GM21619 (cell line): ENCODE data around the gene ITPR3.

ENCODE experiments used
- ATAC-seq: cut with Tn5 transposase; IDR thresholded peaks from one replicate; pipeline ENCODE4 v1.9.1; 2021; ENCODE audit not compliant: unreplicated experiment

ITPR3 gene

DNA sequence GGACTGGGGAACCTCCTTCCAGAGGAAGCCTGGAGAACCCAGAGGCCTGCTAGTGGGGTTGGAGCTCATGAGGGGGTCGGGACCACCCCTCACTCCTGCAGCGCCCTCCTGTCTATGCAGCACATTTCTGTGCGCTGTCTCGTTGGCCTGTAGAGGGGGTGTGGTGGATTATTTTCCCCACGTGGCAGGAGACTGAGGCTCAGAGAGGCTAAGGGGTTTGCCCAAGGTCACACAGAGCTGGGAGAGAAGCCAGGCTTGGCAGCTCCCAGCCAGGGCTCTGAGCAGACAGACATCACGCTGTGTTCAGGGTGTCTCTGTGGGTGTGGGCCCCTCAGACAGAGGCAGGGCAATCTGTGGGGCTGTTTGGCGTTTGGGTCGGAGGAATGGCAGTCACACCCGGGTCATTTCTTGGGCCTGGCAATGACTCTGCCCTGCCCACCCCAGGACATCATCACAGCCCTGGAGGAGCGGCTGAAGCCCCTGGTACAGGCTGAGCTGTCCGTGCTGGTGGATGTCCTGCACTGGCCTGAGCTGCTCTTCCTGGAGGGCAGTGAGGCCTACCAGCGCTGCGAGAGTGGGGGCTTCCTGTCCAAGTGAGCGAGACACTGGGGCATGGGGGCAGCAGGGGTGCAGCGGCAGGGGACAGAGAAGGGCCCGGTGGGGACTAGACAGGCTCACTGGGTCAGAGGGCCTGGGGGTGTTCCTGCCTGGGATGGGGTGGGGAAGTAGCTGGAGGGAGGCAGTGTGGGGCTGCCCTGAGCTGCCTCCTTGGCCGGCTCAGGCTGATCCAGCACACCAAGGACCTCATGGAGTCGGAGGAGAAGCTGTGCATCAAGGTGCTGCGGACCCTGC, 62.7 kb downstream of the ITPR3 start:
- no peak for ATAC-seq

DNA sequence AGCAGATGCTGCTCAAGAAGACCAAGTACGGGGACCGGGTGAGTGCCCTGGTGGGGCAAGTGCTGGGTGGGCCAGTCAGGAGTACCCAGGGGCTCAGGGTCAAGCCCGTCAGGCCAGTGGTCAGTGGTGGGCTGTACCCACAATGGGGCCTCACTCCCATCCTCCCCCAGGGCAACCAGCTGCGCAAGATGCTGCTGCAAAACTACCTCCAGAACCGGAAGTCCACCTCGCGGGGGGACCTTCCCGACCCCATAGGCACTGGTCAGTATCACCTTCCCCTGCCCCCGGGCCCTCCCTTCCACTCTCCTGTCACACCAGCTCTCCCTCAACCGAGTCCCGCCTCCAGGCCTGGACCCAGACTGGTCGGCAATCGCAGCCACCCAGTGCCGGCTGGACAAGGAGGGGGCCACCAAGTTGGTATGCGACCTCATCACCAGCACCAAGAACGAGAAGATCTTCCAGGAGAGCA, 63.3 kb downstream of the ITPR3 start:
- no peak for ATAC-seq

DNA sequence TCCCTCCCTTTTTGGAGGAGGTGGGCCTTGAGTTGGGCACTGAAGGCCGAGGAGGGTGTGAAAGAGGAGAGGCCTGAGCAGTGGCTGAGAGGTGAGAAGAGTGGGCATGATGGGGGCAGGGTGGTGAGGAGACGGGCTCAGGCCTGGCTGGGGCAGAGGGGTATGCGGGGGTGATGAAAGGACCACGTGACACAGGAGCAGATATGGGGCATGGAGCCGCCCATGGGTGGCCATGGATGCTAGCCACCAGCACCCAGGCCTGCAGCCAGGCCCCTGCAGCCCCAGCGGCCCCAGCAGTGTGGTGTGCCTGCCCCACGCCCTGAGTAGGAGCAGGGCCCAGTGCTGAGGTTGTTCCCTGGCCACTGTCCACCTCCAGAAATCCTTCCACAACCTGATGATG, 63.9 kb downstream of the ITPR3 start:
- no peak for ATAC-seq

DNA sequence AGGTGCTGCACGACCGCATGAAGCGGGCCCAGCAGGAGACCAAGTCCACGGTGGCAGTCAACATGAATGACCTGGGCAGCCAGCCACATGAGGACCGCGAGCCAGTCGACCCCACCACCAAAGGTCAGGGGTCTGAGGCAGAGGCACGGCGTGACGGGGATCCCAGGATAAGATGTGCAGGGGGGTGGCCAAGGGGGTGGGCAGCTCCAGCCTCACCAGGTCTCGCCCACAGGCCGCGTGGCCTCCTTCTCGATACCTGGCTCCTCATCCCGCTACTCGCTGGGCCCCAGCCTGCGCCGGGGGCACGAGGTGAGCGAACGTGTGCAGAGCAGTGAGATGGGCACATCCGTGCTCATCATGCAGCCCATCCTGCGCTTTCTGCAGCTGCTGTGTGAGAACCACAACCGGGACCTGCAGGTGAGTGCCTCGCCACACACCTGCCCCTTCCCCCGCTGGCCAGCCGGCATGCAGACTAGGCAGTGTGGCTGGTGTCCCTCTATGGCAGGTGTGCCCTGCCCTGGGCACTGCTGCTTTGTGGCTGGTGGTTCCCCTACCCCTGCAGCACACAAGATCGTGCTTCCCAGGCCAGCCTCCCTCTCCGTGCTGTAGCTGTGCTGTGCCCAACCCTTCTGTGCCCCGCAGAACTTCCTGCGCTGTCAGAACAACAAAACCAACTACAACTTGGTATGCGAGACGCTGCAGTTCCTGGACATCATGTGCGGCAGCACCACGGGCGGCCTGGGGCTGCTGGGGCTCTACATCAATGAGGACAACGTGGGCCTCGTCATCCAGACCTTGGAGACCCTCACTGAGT, 64.5 kb downstream of the ITPR3 start:
- ATAC-seq = no peak

DNA sequence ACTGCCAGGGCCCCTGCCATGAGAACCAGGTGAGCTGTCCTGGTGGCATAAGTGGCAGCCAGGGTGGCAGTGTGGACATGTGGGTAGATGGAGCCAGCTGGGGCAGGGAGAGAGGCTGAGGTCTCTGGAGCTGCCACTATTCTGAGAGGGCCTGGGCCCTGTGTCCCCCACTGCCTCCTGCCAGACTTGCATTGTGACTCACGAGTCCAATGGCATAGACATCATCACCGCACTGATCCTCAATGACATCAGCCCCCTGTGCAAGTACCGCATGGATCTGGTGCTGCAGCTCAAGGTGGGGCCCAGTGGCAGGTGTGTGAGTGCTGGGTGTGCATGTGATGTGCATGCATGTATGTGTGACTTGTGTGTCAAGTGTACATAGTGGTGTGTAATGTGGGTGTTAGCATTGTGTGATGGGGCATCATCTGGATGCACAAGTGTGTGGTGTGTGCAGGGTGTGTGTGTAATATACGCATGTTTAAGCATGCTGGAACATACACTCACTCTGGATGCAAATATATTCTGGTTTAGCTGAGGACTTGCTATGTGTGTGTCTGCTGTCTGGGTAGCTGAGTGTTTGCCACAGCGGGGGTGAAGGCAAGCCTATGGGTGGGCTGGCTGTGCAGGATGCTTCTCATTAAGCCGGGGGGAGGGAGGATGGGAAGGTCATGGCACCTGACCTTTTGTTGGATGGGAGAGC, 65.3 kb downstream of the ITPR3 start:
- ATAC-seq = no peak

DNA sequence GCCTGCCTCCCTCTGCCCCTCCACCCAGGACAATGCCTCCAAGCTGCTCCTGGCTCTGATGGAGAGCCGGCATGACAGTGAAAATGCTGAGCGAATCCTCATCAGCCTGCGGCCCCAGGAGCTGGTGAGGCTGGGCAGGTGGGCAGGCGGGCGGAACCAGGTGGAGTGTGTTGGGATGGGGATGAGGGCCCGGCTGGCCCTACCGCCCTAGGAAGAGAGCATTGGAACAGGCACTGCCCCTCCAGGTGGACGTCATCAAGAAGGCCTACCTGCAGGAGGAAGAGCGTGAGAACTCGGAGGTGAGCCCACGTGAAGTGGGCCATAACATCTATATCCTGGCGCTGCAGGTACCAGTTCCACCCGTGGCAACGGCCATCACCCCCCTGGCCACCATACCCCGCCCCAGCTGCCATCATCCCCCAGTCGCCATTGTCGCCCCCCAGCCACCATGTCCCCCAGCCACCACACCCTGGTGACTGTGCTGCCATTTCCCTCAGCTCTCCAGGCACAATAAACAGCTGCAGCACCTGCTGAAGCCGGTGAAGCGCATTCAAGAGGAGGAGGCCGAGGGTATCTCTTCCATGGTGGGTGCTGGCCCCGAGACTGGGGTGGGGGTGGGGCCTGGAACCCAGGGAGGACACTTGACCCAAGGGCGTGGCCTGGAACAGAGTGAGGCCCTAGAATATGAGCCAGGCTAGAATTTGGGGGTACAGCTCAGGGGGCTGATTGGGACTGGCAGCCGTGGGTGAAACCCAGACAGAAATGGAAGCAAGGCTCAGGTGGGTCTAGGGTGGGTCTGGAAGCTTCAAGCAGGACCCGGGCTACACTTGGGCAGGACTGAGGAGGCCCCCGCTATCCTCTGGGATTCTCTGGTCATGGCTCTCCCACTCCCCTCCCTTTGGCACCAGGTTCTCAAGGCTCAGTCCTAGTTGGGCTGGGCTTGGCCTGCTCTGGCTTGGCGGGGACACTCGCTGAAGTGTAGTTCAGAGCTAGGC, 66.2 kb downstream of the ITPR3 start:
- no peak for ATAC-seq

DNA sequence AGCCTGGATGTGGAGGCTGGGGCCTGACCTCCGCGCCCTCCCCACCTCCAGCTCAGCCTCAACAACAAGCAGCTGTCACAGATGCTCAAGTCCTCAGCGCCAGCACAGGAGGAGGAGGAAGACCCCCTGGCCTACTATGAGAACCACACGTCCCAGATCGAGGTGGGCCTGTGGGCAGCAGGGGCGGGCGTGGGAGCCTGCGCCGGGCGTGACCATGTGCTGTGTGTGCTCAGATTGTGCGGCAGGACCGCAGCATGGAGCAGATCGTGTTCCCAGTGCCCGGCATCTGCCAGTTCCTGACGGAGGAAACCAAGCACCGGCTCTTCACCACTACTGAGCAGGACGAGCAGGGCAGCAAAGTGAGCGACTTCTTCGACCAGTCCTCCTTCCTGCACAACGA, 66.9 kb downstream of the ITPR3 start:
- no peak for ATAC-seq

DNA sequence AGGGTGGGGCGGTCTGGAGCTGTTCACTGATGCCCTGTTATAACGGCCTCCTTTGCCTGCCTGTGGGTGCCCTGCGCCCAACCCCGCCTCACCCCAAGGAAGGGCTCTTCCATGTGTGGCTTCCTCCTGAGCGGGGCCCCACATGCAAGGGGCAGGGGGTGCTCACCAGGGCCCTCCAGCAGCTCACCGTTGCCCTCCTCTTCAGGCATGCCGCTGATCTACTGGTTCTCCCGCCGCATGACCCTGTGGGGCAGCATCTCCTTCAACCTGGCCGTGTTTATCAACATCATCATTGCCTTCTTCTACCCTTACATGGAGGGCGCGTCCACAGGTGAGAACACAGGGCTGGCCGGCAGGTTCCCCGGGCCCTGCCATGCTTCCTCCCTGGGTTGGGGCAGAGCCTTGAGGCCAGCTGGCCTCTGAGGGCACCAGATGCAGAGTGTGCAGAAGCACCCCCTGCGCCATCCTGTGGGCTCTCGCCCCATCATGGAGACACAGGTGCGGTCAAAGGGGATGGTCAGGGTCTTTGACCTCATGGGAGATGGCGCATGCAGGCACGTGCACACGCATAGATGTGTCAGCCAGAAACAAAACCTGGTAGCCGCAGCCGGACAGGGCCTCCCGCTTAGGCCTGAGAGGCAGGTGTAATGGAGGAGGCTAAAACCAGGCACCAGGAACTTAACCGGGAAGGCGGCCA, 67.5 kb downstream of the ITPR3 start:
- no peak for ATAC-seq

DNA sequence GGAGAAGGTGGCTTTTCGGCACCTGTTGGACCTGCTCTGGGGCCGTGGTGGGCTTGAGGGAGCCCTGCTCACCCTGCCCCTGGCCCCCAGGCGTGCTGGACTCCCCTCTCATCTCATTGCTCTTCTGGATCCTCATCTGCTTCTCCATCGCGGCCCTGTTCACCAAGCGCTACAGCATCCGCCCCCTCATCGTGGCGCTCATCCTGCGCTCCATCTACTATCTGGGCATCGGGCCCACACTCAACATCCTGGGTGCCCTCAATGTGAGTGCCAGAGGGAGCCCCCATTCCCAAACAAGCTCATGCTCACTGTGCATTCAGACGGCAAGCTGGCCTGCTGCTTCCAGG, 68.0 kb downstream of the ITPR3 start:
- ATAC-seq = no peak

DNA sequence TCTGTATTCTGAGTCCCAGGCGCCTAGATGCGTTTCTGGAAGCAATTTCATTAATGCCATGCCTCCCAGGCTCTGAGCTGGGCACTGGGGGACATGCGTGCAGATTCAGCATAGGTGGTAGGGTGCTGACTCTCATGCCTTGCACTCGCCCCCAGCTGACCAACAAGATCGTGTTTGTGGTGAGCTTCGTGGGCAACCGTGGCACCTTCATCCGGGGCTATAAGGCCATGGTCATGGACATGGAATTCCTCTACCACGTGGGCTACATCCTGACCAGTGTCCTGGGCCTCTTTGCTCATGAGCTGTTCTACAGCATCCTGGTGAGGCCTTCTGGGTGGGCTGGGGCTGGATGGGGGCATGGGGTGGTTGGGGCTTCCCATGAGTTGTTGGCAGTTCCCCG, 68.8 kb downstream of the ITPR3 start:
- no peak for ATAC-seq

DNA sequence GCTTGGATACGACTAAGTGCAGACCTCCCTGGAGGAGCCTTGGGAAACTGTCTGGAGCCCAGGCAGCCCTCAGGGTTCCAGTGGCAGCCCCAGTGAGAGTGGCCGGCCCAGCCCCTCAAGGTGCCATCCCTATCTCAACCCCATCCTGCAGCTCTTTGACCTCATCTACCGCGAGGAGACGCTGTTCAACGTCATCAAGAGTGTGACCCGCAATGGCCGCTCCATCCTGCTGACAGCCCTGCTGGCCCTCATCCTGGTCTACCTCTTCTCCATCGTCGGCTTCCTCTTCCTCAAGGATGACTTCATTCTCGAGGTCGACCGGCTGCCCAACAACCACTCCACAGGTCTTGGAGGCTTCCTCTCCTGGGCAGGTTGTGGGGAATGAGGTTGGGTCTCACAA, 69.6 kb downstream of the ITPR3 start:
- no peak for ATAC-seq

DNA sequence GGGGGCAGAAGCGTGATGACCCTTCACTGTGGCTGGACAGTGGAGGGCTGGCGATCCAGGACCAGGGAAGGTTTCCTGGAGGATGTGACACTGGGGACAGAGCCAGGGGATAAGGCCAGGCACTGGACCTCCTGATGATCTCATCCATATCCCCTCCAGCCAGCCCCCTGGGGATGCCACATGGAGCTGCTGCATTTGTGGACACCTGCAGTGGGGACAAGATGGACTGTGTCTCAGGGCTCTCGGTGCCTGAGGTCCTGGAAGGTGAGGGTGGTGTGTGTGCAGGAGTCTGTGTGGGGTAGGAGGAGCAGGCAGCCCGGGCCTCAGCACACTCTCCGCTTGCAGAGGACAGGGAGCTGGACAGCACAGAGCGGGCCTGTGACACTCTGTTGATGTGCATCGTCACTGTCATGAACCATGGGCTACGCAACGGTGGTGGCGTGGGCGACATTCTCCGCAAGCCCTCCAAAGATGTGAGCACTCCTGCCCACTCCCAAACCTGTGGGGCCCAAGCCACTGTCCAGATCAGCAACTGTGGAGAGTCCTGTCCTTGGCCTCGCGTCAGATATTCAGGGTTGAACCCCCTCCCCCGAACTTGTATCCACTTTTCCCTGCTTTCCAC, 70.4 kb downstream of the ITPR3 start:
- no peak for ATAC-seq

DNA sequence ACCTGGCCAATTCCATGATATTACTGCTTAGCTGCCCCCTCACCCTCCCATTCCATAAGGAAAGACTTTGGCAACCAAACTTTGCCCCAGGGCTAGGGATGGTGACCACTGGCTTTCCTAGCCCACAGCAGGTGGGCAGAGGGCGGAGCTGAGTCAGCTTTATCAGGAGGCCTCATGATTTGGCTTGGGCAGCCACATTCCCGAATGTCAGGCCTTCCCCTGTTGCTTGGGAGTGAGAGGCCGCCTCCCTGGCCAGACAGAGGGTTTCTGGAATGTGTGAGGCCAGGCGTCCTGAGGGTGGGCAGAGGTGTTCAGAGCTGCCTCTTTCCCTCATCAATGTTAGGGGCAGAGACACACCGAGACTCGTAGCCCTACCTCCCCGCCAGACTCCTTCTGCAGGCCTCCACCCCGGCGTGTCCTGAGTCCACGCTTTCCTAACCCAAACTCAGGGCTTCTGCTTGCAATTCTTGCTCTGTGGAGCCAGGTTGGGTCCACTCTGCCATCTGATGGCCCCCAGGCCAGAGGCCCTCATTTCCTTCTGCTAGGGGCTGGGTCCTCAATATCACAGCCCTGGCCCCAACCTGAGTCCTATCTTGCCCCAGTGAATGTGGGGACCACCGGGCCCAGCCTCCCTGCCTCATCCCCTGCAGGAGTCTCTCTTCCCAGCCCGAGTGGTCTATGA, 71.1 kb downstream of the ITPR3 start:
- ATAC-seq = no peak

DNA sequence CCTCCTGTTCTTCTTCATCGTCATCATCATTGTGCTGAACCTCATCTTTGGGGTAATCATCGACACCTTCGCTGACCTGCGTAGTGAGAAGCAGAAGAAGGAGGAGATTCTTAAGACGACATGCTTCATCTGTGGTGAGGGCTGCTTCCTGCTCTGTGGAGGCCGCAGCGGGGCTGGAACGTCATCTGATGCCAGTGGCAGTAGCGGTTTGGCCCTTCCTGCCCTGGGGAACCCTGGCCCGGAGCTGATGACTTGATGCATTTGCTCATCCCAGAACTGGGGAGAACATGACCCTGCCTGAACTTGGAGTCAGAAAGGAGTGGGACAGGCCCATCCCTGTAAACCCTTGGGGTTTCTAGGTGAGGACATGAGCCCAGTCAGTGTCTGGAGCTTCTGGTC, 71.6 kb downstream of the ITPR3 start:
- ATAC-seq = no peak

DNA sequence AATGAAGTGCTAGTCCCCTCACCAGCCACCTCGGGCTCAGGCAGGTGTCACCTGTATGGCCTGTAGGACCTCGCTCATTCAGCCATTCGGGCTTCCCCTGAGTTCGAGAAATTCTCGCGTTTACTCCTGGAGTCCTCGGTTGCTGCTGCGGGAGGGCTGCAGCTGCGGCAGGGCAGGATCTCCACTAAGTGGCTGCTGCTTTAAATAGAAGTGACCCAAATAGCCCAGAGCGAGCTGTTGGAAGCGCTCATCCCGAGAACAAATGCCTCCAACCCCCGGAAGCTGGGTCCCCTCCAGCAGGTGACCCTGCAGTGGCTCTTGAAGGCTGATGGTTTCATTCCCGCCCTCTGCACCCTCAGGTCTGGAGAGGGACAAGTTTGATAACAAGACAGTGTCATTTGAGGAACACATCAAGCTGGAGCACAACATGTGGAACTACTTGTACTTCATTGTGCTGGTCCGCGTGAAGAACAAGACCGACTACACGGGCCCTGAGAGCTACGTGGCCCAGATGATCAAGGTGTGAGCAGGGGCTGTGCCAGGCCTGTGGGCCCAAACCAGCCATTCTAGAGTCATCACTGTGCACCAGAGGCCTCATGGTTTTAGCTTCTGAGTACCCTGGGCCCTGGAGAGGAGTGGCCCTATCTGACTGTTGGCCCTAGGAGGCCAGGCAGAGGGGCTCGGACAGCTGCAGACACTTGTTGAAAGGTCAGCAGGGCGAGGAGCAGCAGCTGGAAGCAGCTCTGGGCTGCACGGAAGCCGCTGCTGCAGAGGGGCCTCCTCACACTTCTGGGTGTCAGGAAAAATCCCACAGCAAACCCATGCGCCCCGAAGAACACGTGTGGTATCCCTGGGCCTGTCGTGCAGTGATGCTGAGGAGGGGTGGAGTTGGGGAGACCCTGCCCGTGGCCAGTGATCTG, 72.3 kb downstream of the ITPR3 start:
- ATAC-seq = no peak

DNA sequence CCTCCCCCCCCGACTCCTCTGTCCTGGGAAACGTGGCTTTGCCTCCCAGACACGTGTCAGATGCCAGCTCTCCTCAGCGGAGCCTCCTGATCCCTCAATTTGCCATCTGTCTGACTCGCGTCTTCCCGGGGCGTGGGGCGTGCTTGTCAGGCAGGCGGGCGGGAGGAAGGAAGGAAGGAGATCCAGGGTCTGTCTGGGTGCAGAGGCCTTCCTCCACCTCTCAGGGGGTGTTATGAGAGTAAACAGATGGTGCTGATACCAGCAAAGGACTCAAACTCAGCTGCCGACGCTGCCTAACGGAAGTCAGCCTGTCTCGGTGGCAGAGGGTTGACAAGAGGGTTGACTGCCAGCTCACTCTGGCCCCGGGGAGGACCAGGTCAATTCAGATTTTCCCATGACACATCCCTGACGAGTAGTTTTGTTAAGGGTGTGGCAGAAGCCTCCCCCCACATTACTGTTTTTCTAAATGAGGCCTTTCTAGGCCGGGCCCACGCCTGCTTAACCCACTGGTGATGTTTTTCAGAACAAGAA, 73.3 kb downstream of the ITPR3 start:
- no peak for ATAC-seq

DNA sequence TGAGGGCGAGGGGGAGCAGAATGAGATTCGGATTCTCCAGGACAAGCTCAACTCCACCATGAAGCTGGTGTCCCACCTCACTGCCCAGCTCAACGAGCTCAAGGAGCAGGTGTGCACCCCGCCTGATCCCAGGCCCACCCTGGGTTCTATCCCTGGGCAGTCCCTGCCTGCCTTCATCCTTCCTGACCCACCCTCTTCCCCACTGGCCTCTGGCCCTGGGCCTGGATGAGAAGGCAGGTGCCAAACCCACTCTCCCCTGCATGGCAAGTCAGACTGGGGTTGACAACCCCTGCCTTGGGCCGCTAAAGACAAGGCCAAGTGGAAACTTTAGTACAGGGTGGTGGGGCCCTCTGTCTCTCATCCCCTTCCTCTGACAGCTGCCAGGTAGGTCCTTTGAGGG, 73.9 kb downstream of the ITPR3 start:
- ATAC-seq = no peak

DNA sequence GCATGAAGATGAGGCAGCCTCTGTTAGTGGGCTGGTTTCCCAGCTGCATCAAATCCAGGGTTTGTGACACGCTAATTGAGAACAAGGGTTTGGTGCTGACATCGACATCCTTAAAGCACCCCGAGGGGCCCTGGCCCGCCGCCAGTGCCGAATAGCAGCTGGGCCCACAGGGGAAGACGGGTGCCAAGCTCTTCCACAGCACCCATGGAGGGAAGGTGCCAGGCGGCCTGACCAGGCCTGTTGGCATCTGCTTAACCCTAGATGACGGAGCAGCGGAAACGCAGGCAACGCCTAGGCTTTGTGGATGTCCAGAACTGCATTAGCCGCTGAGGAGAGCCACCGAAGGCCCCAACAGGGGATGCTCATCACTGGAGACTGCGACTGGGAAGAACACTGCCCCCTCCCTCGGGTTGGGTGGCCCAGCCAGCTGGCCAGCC, 74.3 kb downstream of the ITPR3 start:
- ATAC-seq = no peak
